Measurements from ENCODE around the gene C1QTNF6.

The C1QTNF6 gene

GRCh38 chr22:37223965-37224551, 36.0 kb upstream of the C1QTNF6 start:
- no peak for DNase-seq (ENCODE audit: low read depth)

- no peak for DNase-seq (ENCODE audit: low read depth)
These were observed 34.5 kb upstream of the C1QTNF6 start for GRCh38 chr22:37222440-37222971.

GRCh38 chr22:37221424-37222333, 33.6 kb upstream of the C1QTNF6 start:
- DNase-seq (ENCODE audit: low read depth), result no peak

GRCh38 chr22:37220543-37220981, 32.5 kb upstream of the C1QTNF6 start:
- no peak for DNase-seq (ENCODE audit: low read depth)

GRCh38 chr22:37219533-37219932, 31.5 kb upstream of the C1QTNF6 start:
- DNase-seq (ENCODE audit: low read depth), result no peak

- peak; percentile 79 for DNase-seq (ENCODE audit: low read depth)
These were observed 30.8 kb upstream of the C1QTNF6 start for GRCh38 chr22:37218771-37219411.

- DNase-seq (ENCODE audit: low read depth), result no peak
These were observed 30.3 kb upstream of the C1QTNF6 start for GRCh38 chr22:37218399-37218770.

GRCh38 chr22:37215890-37216289, 27.8 kb upstream of the C1QTNF6 start:
- DNase-seq (ENCODE audit: low read depth), result no peak

- no peak for DNase-seq (ENCODE audit: low read depth)
These were observed 26.6 kb upstream of the C1QTNF6 start for GRCh38 chr22:37214731-37215030.

- DNase-seq (ENCODE audit: low read depth), result no peak
These were observed 26.1 kb upstream of the C1QTNF6 start for GRCh38 chr22:37213941-37214730.

- no peak for DNase-seq (ENCODE audit: low read depth)
These were observed 25.3 kb upstream of the C1QTNF6 start for GRCh38 chr22:37213218-37213855.

- no peak for DNase-seq (ENCODE audit: low read depth)
These were observed 24.3 kb upstream of the C1QTNF6 start, which contains the start of gene SSTR3 for GRCh38 chr22:37212174-37212906. TSS of gene SSTR3 (minus strand) at chr22:37212477. CDS start at chr22:37207803, 4,674 bp downstream.

GRCh38 chr22:37211866-37212173, 23.8 kb upstream of the C1QTNF6 start:
- no peak for DNase-seq (ENCODE audit: low read depth)

GRCh38 chr22:37211075-37211865, 23.2 kb upstream of the C1QTNF6 start:
- DNase-seq (ENCODE audit: low read depth), result no peak

- DNase-seq (ENCODE audit: low read depth), result no peak
These were observed 22.2 kb upstream of the C1QTNF6 start for GRCh38 chr22:37210041-37210803.

GRCh38 chr22:37209140-37209845, 21.2 kb upstream of the C1QTNF6 start:
- DNase-seq (ENCODE audit: low read depth), result no peak

GRCh38 chr22:37208401-37209139, 20.5 kb upstream of the C1QTNF6 start:
- DNase-seq (ENCODE audit: low read depth), result no peak

- DNase-seq (ENCODE audit: low read depth), result no peak
These were observed 19.9 kb upstream of the C1QTNF6 start for GRCh38 chr22:37207981-37208380.

Measured in T follicular helper cell (primary cell).